Measurements from ENCODE around the gene SHROOM1.

Gene SHROOM1

DNA sequence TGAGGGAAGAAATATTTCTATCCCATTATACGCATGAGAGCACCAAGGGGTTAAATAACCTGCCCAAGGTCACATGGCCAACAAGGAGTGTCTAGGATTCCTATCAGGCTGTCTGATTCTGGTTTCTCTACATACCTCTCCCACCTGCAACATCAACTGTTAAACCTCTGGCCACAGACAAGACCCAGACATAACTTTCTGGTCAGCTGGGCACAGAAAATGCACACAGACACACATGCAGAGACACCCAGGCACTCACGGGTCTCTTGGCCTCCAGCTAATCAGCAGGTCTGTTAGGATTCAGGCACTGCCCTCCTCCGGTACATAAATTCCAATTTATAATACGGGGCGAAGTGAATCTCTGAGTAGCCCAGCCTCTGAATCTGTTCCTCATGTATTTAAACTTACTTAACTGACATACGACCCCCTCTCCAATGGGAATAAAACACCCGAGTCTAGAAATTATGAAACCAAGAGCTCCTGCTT is 54.9 kb downstream of the SHROOM1 start:
- no peak for DNase-seq

DNA sequence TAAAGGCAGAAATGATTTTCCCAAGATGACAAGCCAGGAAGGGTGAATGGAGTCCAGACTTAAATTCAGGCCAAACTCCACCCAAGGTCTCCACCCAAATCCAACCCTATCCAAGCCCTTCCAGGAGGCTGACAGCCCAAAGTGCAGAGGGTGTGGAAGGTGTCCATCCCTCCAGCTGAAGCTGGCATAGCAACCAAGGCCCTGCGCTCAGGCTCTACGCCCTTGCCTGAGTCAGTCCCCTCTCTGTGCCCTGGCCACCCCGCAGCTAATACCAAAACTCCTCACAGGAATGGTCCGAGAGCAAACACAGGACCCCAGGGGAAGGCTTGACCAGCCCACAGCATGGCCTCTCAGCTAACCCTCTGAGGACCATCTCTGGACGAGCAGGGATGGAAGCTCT is 55.6 kb downstream of the SHROOM1 start:
- no peak for DNase-seq

DNA sequence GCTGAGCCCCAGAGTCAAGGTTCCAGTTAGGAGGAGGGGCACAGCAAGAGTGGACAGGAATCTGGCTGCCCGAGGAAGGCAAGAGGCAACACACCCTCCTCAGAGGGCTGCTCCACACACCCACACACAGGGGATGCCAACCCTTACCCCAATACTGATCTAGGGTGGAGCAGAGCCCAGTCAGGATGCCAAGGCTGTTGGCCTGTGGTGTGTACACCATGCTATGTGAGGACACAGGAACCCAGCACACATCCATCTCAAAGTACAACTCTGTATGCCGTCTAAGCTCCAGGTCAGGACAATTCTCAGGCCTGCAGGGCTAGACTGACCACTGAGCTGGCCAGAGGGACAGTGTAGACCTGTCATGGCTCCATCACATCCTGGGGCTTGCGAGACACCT is 56.0 kb downstream of the SHROOM1 start:
- DNase-seq: no peak

DNA sequence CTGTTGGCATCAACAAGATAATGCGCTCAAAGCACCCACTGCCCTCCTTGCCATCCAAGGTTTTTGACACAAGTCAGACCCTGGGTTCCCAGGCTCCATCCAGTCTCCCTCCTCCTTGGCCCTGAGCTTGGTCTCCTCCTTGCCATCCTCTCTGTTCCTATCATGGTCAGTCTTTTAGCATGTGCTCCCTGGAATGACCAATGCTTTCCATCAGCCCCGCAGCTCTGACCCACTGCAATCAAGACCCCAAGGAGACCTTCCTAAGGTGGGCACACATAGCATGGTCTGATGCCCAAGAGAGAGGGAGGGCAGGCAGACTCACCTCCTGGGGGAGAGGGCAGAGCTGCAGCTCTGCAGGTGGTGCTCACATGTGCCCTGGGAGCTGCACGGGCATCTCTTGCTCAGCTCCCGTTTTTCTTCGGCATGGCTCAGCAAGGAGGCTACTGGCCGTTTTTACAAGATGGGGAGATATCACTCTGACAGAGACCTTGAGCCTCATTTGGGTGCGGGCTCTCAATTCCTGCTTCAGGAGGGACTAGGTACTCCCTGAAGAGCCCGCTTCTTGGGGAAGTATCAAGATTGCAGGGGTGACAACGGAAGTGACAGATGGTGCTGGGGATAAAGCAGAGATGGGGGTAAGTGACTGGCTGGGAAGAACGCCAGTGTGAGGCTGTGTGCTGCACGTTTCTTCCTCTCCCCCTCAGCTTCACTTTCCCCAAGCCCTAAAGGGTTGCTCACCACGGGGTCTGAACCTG is 56.7 kb downstream of the SHROOM1 start:
- no peak for DNase-seq

DNA sequence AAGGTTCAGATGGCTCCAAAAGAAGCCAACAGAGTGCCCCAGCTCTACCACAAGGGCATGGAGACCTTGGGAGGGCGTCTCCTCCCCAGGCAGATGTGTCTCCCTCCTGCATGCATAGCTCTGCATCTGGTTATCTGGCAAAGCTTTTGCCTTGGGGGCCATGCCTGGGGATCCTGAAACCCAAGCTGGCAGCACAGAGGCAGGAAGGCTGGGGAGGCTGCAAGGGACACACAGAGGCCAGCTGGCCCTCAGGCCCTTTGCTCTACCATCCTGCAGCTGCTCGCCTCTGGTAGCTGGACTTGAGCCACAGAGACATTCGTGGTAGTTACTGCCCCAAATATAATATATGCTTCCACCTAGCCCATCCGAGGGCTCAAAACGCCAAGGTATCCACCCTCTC is 57.3 kb downstream of the SHROOM1 start:
- DNase-seq: no peak

DNA sequence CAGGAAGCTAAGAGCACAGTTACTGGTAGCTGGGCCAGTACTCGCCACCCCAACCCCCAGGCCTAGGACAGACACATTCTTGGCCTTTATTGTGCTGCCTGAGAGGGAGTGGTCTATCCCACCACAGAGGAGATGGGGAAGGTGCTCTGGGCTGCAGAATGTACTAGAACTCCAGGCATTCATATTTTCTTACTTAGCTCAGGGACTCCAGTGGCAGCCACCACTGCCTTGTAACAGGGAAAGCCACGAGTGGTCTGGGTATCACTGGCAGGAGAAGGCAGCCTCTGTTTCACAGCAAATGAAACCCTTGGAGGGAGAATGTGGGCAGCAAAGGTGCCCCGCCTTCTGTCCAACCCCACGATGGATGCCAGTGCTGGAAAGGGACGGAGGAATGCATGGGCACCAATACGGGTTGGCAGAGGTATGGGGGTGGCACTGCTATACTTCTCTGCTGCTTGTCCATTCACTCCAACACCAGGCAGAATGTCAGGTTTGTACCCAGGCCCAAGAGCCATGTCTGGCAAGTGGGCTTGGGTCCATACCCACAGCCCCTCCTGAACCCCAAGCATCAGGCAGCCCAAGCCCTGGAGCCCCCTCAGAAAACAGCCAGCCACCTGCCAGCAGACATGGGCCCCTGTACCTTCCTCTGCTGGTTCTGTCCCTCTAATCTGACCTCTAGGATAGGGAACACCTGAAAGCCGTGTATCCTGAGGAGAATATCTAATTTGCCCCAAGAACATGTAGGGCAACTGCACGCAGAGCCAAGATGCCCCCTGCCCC is 58.0 kb downstream of the SHROOM1 start:
- DNase-seq: no peak
